ENCODE measurements around the gene ZNF184. TPM values are rescaled to one million over a fixed set of nuclear protein-coding genes. Genes with fewer than 3 reads are reported as not detected.

Gene ZNF184
- polyA plus RNA-seq, 1 donor from 2014 or later = 16.4 TPM

GRCh38 chr6:27415898-27416297 lies 57.0 kb downstream of the ZNF184 start:
- no peaks in the 10 kb centered on the region for H3K27me3 ChIP-seq (ENCODE audit: insufficient read depth, low read depth, low read length)
- no peaks in the 10 kb centered on the region for H3K36me3 ChIP-seq (ENCODE audit: insufficient read depth, low read length)
- no peak overlapping the region for H3K4me2 ChIP-seq (ENCODE audit: low read length)
- no peak overlapping the region for H3K27ac ChIP-seq (ENCODE audit: low read length)
- no peak overlapping the region for H3K4me3 ChIP-seq (ENCODE audit: low read length)
- no peaks in the 10 kb centered on the region for H3F3A ChIP-seq (ENCODE audit: insufficient read depth, low read length, poor library complexity, severe bottlenecking)
- no peak overlapping the region for H2AFZ ChIP-seq (ENCODE audit: low read depth, low read length)
- no peaks in the 10 kb centered on the region for H3K9me2 ChIP-seq (ENCODE audit: insufficient read depth, low read length)
- no peaks in the 10 kb centered on the region for H3K79me2 ChIP-seq (replicated peaks; ENCODE audit: insufficient read depth, low read length)
- H3K9me3 ChIP-seq (ENCODE audit: low read length) = no peaks in the 10 kb centered on the region
- TF ChIP-seq RAD21 (conservative IDR thresholded peaks at IDR 0.05) = no peak
- TF ChIP-seq TAF1 (IDR thresholded peaks at IDR 0.05; ENCODE audit: low read depth) = no peak
- TF ChIP-seq POLR2AphosphoS5 (IDR thresholded peaks at IDR 0.05) = no peak
- TF ChIP-seq SMC3 (conservative IDR thresholded peaks at IDR 0.05; ENCODE audit: poor library complexity) = no peak
- TF ChIP-seq MXI1 (conservative IDR thresholded peaks at IDR 0.05; ENCODE audit: poor library complexity, severe bottlenecking) = no peak
- TF ChIP-seq EZH2 (IDR thresholded peaks at IDR 0.05; ENCODE audit: borderline replicate concordance, insufficient read depth, low read length, poor library complexity, severe bottlenecking) = no peak
- TF ChIP-seq, protein P1, sequence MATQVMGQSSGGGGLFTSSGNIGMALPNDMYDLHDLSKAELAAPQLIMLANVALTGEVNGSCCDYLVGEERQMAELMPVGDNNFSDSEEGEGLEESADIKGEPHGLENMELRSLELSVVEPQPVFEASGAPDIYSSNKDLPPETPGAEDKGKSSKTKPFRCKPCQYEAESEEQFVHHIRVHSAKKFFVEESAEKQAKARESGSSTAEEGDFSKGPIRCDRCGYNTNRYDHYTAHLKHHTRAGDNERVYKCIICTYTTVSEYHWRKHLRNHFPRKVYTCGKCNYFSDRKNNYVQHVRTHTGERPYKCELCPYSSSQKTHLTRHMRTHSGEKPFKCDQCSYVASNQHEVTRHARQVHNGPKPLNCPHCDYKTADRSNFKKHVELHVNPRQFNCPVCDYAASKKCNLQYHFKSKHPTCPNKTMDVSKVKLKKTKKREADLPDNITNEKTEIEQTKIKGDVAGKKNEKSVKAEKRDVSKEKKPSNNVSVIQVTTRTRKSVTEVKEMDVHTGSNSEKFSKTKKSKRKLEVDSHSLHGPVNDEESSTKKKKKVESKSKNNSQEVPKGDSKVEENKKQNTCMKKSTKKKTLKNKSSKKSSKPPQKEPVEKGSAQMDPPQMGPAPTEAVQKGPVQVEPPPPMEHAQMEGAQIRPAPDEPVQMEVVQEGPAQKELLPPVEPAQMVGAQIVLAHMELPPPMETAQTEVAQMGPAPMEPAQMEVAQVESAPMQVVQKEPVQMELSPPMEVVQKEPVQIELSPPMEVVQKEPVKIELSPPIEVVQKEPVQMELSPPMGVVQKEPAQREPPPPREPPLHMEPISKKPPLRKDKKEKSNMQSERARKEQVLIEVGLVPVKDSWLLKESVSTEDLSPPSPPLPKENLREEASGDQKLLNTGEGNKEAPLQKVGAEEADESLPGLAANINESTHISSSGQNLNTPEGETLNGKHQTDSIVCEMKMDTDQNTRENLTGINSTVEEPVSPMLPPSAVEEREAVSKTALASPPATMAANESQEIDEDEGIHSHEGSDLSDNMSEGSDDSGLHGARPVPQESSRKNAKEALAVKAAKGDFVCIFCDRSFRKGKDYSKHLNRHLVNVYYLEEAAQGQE (IDR thresholded peaks at IDR 0.05; ENCODE audit: borderline replicate concordance) = no peak
- TF ChIP-seq, protein P2, sequence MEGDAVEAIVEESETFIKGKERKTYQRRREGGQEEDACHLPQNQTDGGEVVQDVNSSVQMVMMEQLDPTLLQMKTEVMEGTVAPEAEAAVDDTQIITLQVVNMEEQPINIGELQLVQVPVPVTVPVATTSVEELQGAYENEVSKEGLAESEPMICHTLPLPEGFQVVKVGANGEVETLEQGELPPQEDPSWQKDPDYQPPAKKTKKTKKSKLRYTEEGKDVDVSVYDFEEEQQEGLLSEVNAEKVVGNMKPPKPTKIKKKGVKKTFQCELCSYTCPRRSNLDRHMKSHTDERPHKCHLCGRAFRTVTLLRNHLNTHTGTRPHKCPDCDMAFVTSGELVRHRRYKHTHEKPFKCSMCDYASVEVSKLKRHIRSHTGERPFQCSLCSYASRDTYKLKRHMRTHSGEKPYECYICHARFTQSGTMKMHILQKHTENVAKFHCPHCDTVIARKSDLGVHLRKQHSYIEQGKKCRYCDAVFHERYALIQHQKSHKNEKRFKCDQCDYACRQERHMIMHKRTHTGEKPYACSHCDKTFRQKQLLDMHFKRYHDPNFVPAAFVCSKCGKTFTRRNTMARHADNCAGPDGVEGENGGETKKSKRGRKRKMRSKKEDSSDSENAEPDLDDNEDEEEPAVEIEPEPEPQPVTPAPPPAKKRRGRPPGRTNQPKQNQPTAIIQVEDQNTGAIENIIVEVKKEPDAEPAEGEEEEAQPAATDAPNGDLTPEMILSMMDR (IDR thresholded peaks at IDR 0.05; ENCODE audit: poor library complexity, severe bottlenecking) = no peak
- TF ChIP-seq EP300 (conservative IDR thresholded peaks at IDR 0.05; ENCODE audit: poor library complexity, severe bottlenecking) = no peak
- H4K20me1 ChIP-seq (ENCODE audit: insufficient read depth) = no peaks in the 10 kb centered on the region
- H3K9ac ChIP-seq (ENCODE audit: low read length) = no peak overlapping the region

DNA sequence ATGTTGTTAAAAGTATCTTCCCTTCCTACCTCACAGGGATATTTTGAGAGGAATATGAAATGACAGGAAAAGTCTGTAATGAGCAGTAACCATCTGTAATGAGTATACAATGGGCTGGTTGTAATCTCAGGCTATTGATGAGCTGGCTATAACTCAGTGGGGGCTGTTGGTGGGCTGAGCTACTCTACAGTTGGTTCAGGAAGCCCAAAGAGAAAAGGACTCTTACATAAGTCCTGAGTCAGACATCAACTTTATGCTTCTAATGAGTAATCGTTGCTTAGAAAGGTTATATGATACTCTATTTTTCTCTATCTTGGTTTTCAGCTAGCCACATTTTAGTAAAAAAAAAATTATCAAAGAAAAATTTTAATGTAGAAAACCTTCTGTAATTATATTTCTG lies 57.9 kb downstream of the ZNF184 start:
- H3K4me3 ChIP-seq (ENCODE audit: low read length) = no peak overlapping the region
- H3K36me3 ChIP-seq (ENCODE audit: insufficient read depth, low read length) = no peaks in the 10 kb centered on the region
- no peaks in the 10 kb centered on the region for H3K9me2 ChIP-seq (ENCODE audit: insufficient read depth, low read length)
- H3K9ac ChIP-seq (ENCODE audit: low read length) = no peak overlapping the region
- no peak overlapping the region for H2AFZ ChIP-seq (ENCODE audit: low read depth, low read length)
- no peak overlapping the region for H3K27ac ChIP-seq (ENCODE audit: low read length)
- H4K20me1 ChIP-seq (ENCODE audit: insufficient read depth) = no peaks in the 10 kb centered on the region
- no peak overlapping the region for H3K4me2 ChIP-seq (ENCODE audit: low read length)
- TF ChIP-seq TAF1 (IDR thresholded peaks at IDR 0.05; ENCODE audit: low read depth) (no peak), MXI1 (conservative IDR thresholded peaks at IDR 0.05; ENCODE audit: poor library complexity, severe bottlenecking) (no peak), POLR2AphosphoS5 (IDR thresholded peaks at IDR 0.05) (no peak), EP300 (conservative IDR thresholded peaks at IDR 0.05; ENCODE audit: poor library complexity, severe bottlenecking) (no peak), EZH2 (IDR thresholded peaks at IDR 0.05; ENCODE audit: borderline replicate concordance, insufficient read depth, low read length, poor library complexity, severe bottlenecking) (no peak), SMC3 (conservative IDR thresholded peaks at IDR 0.05; ENCODE audit: poor library complexity) (no peak)
- TF ChIP-seq, protein P2 (IDR thresholded peaks at IDR 0.05; ENCODE audit: poor library complexity, severe bottlenecking) = no peak
- TF ChIP-seq, protein P1 (IDR thresholded peaks at IDR 0.05; ENCODE audit: borderline replicate concordance) = no peak
- no peaks in the 10 kb centered on the region for H3K9me3 ChIP-seq (ENCODE audit: low read length)
- no peaks in the 10 kb centered on the region for H3K79me2 ChIP-seq (replicated peaks; ENCODE audit: insufficient read depth, low read length)
- no peaks in the 10 kb centered on the region for H3K27me3 ChIP-seq (ENCODE audit: insufficient read depth, low read depth, low read length)
- H3F3A ChIP-seq (ENCODE audit: insufficient read depth, low read length, poor library complexity, severe bottlenecking) = no peaks in the 10 kb centered on the region
